Hepatocyte (in vitro differentiated cells): ENCODE results near the gene ATP1B2. TPM values are rescaled to one million over a fixed set of nuclear protein-coding genes. Genes with fewer than 3 reads are reported as not detected.
"Not testable (repeated sequence)": the region's sequence is repeated elsewhere in the genome, so short reads cannot be mapped to it uniquely, and the experiment has no call there.

ENCODE experiments used
- DNase-seq: peaks from one replicate; pipeline ENCODE4 v3.0.0-alpha.2; 2016; ENCODE audit warnings: low spot score
- H2AFZ ChIP-seq: fragments of 200-600 bp; sonication (generic); 2 replicates; pipeline ENCODE4 v1.6.0; 2016; ENCODE audit warnings: antibody characterized with exemption, mild to moderate bottlenecking
- H3K27ac ChIP-seq: fragments of 200-600 bp; sonication (generic); 2 replicates; pipeline ENCODE4 v1.5.1; 2016; ENCODE audit warnings: mild to moderate bottlenecking
- H3K27me3 ChIP-seq: fragments of 200-600 bp; sonication (generic); 2 replicates; pipeline ENCODE4 v1.6.1; 2016
- H3K36me3 ChIP-seq: fragments of 200-600 bp; sonication (generic); replicated peaks from 2 replicates; pipeline ENCODE4 v1.5.1; 2016; ENCODE audit warnings: low read depth; ENCODE audit not compliant: insufficient read depth
- H3K4me1 ChIP-seq: fragments of 200-600 bp; sonication (generic); 2 replicates; pipeline ENCODE4 v1.5.1; 2016; ENCODE audit warnings: mild to moderate bottlenecking, moderate library complexity; ENCODE audit not compliant: insufficient read depth
- H3K4me2 ChIP-seq: fragments of 200-600 bp; sonication (generic); 2 replicates; pipeline ENCODE4 v1.6.0; 2016
- H3K4me3 ChIP-seq: fragments of 200-600 bp; sonication (generic); 2 replicates; pipeline ENCODE4 v1.5.1; 2016; ENCODE audit warnings: mild to moderate bottlenecking
- H3K79me2 ChIP-seq: fragments of 200-600 bp; sonication (generic); 2 replicates; pipeline ENCODE4 v1.6.0; 2017; ENCODE audit warnings: mild to moderate bottlenecking
- H3K9me2 ChIP-seq: fragments of 200-600 bp; sonication (generic); replicated peaks from 2 replicates; pipeline ENCODE4 v1.6.0; 2017; ENCODE audit warnings: mild to moderate bottlenecking; ENCODE audit not compliant: insufficient read depth
- H3K9me3 ChIP-seq: fragments of 200-600 bp; sonication (generic); 2 replicates; pipeline ENCODE4 v1.5.1; 2016; ENCODE audit warnings: low read depth, mild to moderate bottlenecking
- H4K20me1 ChIP-seq: fragments of 200-600 bp; sonication (generic); 2 replicates; pipeline ENCODE4 v1.6.0; 2016; ENCODE audit warnings: mild to moderate bottlenecking; ENCODE audit not compliant: insufficient read depth, poor library complexity, severe bottlenecking
- EZH2 ChIP-seq: fragments of 200-600 bp; sonication (generic); IDR thresholded peaks from 2 replicates; pipeline ENCODE4 v1.6.1; 2016; ENCODE audit warnings: antibody characterized with exemption, mild to moderate bottlenecking, borderline replicate concordance
- EZH2phosphoT487 ChIP-seq: fragments of 200-600 bp; sonication (generic); IDR thresholded peaks from one replicate; pipeline ENCODE4 v1.6.1; 2018; ENCODE audit warnings: antibody characterized with exemption, mild to moderate bottlenecking, low read depth, moderate library complexity; ENCODE audit not compliant: unreplicated experiment, severe bottlenecking
- WGBS: methylation state at CpG from one replicate; pipeline ENCODE4 v1.1.6; 2016; ENCODE audit warnings: low lambda C conversion rate; ENCODE audit errors: missing lambda C conversion rate; 5-methylcytosine and 5-hydroxymethylcytosine counted together
- polyA plus RNA-seq: library from polyadenylated mRNA; unstranded; fragments of >200 nt; fragmentation: Nextera tagmentation; extraction: Ambion mirVana; gene quantifications from 2 replicates; pipeline ENCODE4 v1.2.1, GENCODE V29; 2016
- total RNA-seq: library from RNA; depleted of rRNA; stranded (reverse); fragments of >200 nt; gene quantifications from 2 replicates; pipeline ENCODE4 v1.2.3, GENCODE V29; 2014
- TF ChIP-seq, protein P1 (sequence below): fragments of 200-600 bp; sonication (generic); IDR thresholded peaks from 2 replicates; pipeline ENCODE4 v1.5.1; 2016; ENCODE audit warnings: antibody characterized with exemption, mild to moderate bottlenecking; ENCODE audit not compliant: poor library complexity

ATP1B2 gene
- total and polyA plus RNA-seq, 2 experiments from 2014 or later = 0.23 to 2.5 TPM

DNA sequence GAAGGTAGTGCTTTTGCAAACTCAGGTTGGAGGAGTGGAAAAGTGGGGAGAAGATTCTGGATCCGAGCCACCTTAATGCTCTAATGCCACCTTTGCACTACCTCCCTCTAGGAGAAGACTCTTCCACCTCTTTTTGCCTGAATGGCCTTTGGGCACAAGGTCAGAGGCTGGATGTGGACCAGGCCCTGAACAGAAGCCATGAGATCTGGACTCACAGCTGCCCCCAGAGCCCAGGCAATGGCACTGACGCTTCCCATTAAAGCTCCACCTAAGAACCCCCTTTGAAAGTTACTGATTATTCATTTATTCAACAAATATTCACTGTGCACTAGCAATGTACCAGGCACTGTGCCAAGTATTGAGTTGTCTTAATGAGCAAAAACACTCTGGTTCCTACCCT, 17.6 kb upstream of the ATP1B2 start:
- H3K27ac ChIP-seq = no peak overlapping the region
- TF ChIP-seq EZH2 (no peak), EZH2phosphoT487 (no peak)
- TF ChIP-seq, protein P1, sequence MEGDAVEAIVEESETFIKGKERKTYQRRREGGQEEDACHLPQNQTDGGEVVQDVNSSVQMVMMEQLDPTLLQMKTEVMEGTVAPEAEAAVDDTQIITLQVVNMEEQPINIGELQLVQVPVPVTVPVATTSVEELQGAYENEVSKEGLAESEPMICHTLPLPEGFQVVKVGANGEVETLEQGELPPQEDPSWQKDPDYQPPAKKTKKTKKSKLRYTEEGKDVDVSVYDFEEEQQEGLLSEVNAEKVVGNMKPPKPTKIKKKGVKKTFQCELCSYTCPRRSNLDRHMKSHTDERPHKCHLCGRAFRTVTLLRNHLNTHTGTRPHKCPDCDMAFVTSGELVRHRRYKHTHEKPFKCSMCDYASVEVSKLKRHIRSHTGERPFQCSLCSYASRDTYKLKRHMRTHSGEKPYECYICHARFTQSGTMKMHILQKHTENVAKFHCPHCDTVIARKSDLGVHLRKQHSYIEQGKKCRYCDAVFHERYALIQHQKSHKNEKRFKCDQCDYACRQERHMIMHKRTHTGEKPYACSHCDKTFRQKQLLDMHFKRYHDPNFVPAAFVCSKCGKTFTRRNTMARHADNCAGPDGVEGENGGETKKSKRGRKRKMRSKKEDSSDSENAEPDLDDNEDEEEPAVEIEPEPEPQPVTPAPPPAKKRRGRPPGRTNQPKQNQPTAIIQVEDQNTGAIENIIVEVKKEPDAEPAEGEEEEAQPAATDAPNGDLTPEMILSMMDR = no peak
- H2AFZ ChIP-seq = no peak overlapping the region
- no peak overlapping the region for H3K4me2 ChIP-seq
- peaks cover 5% of the 10 kb centered on the region for H3K4me1 ChIP-seq
- H3K79me2 ChIP-seq = no peaks in the 10 kb centered on the region
- H3K36me3 ChIP-seq = no peaks in the 10 kb centered on the region
- no peaks in the 10 kb centered on the region for H3K9me3 ChIP-seq
- H3K9me2 ChIP-seq = no peaks in the 10 kb centered on the region
- H3K27me3 ChIP-seq = no peaks in the 10 kb centered on the region
- no peak overlapping the region for H3K4me3 ChIP-seq
- WGBS = 85% methylated on average over 2 of the region's 2 CpGs
- no peaks in the 10 kb centered on the region for H4K20me1 ChIP-seq
- DNase-seq = no peak

GRCh38 chr17:7634384-7634783, 16.3 kb upstream of the ATP1B2 start:
- Histone ChIP-seq H3K4me2 (no peak overlapping the region), H3K27me3 (no peaks in the 10 kb centered on the region), H2AFZ (no peak overlapping the region), H3K36me3 (no peaks in the 10 kb centered on the region), H3K9me2 (no peaks in the 10 kb centered on the region), H4K20me1 (no peaks in the 10 kb centered on the region), H3K27ac (no peak overlapping the region), H3K4me1 (peaks cover 3% of the 10 kb centered on the region), H3K4me3 (no peak overlapping the region), H3K79me2 (no peaks in the 10 kb centered on the region), H3K9me3 (no peaks in the 10 kb centered on the region)
- TF ChIP-seq, protein P1 = peak; percentile 61
- no peak for TF ChIP-seq EZH2
- DNase-seq = peak; percentile 72
- WGBS = 34% methylated on average over 5 of the region's 5 CpGs

DNA sequence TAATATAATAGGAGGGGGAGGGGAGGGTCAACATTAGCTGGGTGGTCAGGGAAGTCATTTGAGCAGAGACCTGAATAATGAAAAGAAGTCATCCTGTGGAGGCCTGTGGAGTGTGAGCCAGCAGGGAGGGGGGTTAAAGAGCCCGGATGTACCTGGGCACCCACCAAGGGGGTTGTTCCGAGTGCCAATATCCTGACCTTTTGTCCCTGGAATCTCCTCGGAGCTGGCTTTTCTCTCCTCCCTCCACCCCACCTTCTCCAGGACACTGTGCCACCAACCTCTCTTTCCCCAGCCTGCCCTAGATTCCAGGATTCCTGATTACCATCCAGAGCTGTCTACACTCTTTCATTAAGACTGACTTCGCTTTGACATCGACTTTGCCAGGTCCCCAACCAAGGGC, 14.6 kb upstream of the ATP1B2 start:
- no peaks in the 10 kb centered on the region for H3K27me3 ChIP-seq
- TF ChIP-seq EZH2phosphoT487 (no peak), EZH2 (no peak)
- TF ChIP-seq, protein P1 = no peak
- no peaks in the 10 kb centered on the region for H3K79me2 ChIP-seq
- H3K27ac ChIP-seq = no peak overlapping the region
- H2AFZ ChIP-seq = no peak overlapping the region
- DNase-seq = no peak
- WGBS = 68% methylated on average over 5 of the region's 5 CpGs
- no peaks in the 10 kb centered on the region for H3K36me3 ChIP-seq
- H3K4me2 ChIP-seq = no peak overlapping the region
- no peaks in the 10 kb centered on the region for H3K4me1 ChIP-seq
- no peaks in the 10 kb centered on the region for H4K20me1 ChIP-seq
- H3K9me3 ChIP-seq = no peaks in the 10 kb centered on the region
- H3K9me2 ChIP-seq = no peaks in the 10 kb centered on the region
- no peak overlapping the region for H3K4me3 ChIP-seq

GRCh38 chr17:7640783-7641182, 9.9 kb upstream of the ATP1B2 start:
- 99% methylated on average over 24 of the region's 26 CpGs for WGBS
- TF ChIP-seq, protein P1 = no peak
- TF ChIP-seq EZH2 (no peak), EZH2phosphoT487 (no peak)

DNA sequence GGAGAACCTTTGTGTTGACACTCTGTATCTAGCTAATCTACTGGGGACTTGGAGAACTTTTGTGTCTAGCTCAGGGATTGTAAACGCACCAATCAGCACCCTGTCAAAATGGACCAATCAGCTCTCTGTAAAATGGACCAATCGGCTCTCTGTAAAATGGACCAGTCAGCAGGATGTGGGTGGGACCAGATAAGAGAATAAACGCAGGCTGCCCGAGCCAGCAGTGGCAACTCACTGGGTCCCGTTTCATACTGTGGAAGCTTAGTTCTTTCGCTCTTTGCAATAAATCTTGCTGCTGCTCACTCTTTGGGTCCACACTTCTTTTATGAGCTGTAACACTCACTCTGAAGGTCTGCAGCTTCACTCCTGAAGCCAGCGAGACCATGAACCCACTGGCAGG, 9.1 kb upstream of the ATP1B2 start:
- H4K20me1 ChIP-seq, H3K27ac ChIP-seq, H3K79me2 ChIP-seq, H3K4me3 ChIP-seq, DNase-seq, H3K9me3 ChIP-seq, H3K36me3 ChIP-seq, H3K4me2 ChIP-seq, H3K27me3 ChIP-seq, H3K9me2 ChIP-seq, H3K4me1 ChIP-seq, H2AFZ ChIP-seq: not testable (repeated sequence)
- 72% methylated on average over 7 of the region's 7 CpGs for WGBS

More at GRCh38 chr17:7640783-7641182, 9.9 kb upstream of the ATP1B2 start:
- DNase-seq = no peak
- Histone ChIP-seq H4K20me1 (no peaks in the 10 kb centered on the region), H3K4me1 (no peaks in the 10 kb centered on the region), H3K9me3 (no peaks in the 10 kb centered on the region), H2AFZ (no peak overlapping the region), H3K4me3 (no peak overlapping the region), H3K27ac (no peak overlapping the region), H3K36me3 (no peaks in the 10 kb centered on the region), H3K4me2 (no peak overlapping the region), H3K79me2 (no peaks in the 10 kb centered on the region), H3K9me2 (no peaks in the 10 kb centered on the region), H3K27me3 (no peaks in the 10 kb centered on the region)
